OCI-LY1 (cell line): Measurements from ENCODE around the gene PSMD1.

Source experiments
- H2AFZ ChIP-seq: fragments of 200-600 bp; sonication (generic), shearing (Covaris generic); 2 replicates; pipeline ENCODE4 v1.6.0; 2014; ENCODE audit warnings: antibody characterized with exemption, mild to moderate bottlenecking, low read length
- H3F3A ChIP-seq: fragments of 200-600 bp; sonication (generic), shearing (Covaris generic); 2 replicates; pipeline ENCODE4 v1.6.0; 2014; ENCODE audit warnings: mild to moderate bottlenecking, antibody characterized with exemption, low read length, moderate library complexity; ENCODE audit not compliant: insufficient read depth
- H3K27ac ChIP-seq: fragments of 200-600 bp; sonication (generic); 2 replicates; pipeline ENCODE4 v1.5.1; 2014; ENCODE audit warnings: low read length, mixed run types, mild to moderate bottlenecking, low read depth; ENCODE audit not compliant: poor library complexity, severe bottlenecking
- H3K27me3 ChIP-seq: fragments of 200-600 bp; sonication (generic); 2 replicates; pipeline ENCODE4 v1.6.0; 2014; ENCODE audit warnings: antibody characterized with exemption, mild to moderate bottlenecking, low read length, moderate library complexity; ENCODE audit not compliant: insufficient read depth
- H3K36me3 ChIP-seq: fragments of 200-600 bp; sonication (generic); 2 replicates; pipeline ENCODE4 v1.6.1; 2014; ENCODE audit warnings: mild to moderate bottlenecking, antibody characterized with exemption, low read length, moderate library complexity, mixed read lengths; ENCODE audit not compliant: insufficient read depth
- H3K4me1 ChIP-seq: fragments of 200-600 bp; sonication (generic); 2 replicates; pipeline ENCODE4 v1.5.1; 2014; ENCODE audit warnings: mild to moderate bottlenecking, low read length, moderate library complexity; ENCODE audit not compliant: insufficient read depth, severe bottlenecking
- H3K4me2 ChIP-seq: fragments of 200-600 bp; sonication (generic), shearing (Covaris generic); 2 replicates; pipeline ENCODE4 v1.6.1; 2014; ENCODE audit warnings: low read length
- H3K4me3 ChIP-seq: fragments of 200-600 bp; sonication (generic); 2 replicates; pipeline ENCODE4 v1.5.1; 2014; ENCODE audit warnings: low read length, low read depth, mild to moderate bottlenecking, mixed read lengths; ENCODE audit not compliant: poor library complexity, severe bottlenecking
- H3K79me2 ChIP-seq: fragments of 200-600 bp; shearing (Covaris generic); 2 replicates; pipeline ENCODE4 v1.6.1; 2016; ENCODE audit warnings: mixed run types, low read length, mixed read lengths; ENCODE audit not compliant: insufficient read depth
- H3K9ac ChIP-seq: fragments of 200-600 bp; sonication (generic), shearing (Covaris generic); 2 replicates; pipeline ENCODE4 v1.6.1; 2014; ENCODE audit warnings: mild to moderate bottlenecking, low read length, mixed read lengths
- H3K9me2 ChIP-seq: fragments of 200-600 bp; sonication (generic), shearing (Covaris generic); 2 replicates; pipeline ENCODE4 v1.6.1; 2014; ENCODE audit warnings: low read depth, mild to moderate bottlenecking, low read length, mixed read lengths
- H3K9me3 ChIP-seq: fragments of 200-600 bp; shearing (Covaris generic); 2 replicates; pipeline ENCODE4 v1.6.1; 2014; ENCODE audit warnings: low read length, mixed read lengths
- H4K20me1 ChIP-seq: fragments of 200-600 bp; sonication (generic), shearing (Covaris generic); 2 replicates; pipeline ENCODE4 v1.6.0; 2016; ENCODE audit warnings: mild to moderate bottlenecking, low read length; ENCODE audit not compliant: insufficient read depth
- EZH2 ChIP-seq: fragments of 200-600 bp; sonication (generic), shearing (Covaris generic); IDR thresholded peaks from 2 replicates; pipeline ENCODE4 v1.8.0; 2017; ENCODE audit warnings: borderline replicate concordance, mixed run types, mild to moderate bottlenecking, antibody characterized with exemption, low read length, moderate library complexity, mixed read lengths
- TF ChIP-seq, protein P1 (sequence below): fragments of 200-600 bp; sonication (generic), shearing (Covaris generic); IDR thresholded peaks from 2 replicates; pipeline ENCODE4 v1.5.1; 2017; ENCODE audit warnings: mild to moderate bottlenecking, antibody characterized with exemption, low read length, moderate library complexity, mixed read lengths

The PSMD1 gene

DNA sequence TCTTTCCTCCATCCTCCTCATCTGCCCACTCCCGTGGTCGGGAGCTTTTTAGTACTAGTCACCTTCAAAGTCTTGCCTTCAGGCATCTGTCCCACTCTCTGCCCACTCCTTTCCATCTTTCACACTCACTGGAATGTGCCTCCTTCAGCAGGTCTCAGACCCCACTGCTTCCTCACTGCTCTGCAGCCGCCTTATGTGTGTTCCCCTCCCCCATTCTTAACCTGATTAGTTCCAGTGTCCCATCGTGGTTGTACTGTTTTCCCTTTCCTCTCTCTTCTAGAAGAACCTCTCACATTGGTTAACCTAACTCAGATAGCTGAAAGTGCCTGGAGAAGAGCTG lies 144.8 kb downstream of the PSMD1 start:
- Histone ChIP-seq H3K79me2 (no peaks in the 10 kb centered on the region), H3K36me3 (no peaks in the 10 kb centered on the region; the same call in 1 of the 2 replicates), H3K4me3 (no peak overlapping the region), H3K9me3 (peaks cover 2% of the 10 kb centered on the region; the same call in 1 of the 2 replicates), H3K9ac (no peak overlapping the region), H2AFZ (no peak overlapping the region), H3F3A (no peaks in the 10 kb centered on the region), H3K4me2 (no peak overlapping the region), H3K4me1 (peaks cover 13% of the 10 kb centered on the region), H3K27ac (no peak overlapping the region), H3K9me2 (no peaks in the 10 kb centered on the region), H4K20me1 (no peaks in the 10 kb centered on the region), H3K27me3 (peaks cover 3% of the 10 kb centered on the region; the same call in 1 of the 2 replicates)
- no peak for TF ChIP-seq EZH2
- TF ChIP-seq, protein P1, sequence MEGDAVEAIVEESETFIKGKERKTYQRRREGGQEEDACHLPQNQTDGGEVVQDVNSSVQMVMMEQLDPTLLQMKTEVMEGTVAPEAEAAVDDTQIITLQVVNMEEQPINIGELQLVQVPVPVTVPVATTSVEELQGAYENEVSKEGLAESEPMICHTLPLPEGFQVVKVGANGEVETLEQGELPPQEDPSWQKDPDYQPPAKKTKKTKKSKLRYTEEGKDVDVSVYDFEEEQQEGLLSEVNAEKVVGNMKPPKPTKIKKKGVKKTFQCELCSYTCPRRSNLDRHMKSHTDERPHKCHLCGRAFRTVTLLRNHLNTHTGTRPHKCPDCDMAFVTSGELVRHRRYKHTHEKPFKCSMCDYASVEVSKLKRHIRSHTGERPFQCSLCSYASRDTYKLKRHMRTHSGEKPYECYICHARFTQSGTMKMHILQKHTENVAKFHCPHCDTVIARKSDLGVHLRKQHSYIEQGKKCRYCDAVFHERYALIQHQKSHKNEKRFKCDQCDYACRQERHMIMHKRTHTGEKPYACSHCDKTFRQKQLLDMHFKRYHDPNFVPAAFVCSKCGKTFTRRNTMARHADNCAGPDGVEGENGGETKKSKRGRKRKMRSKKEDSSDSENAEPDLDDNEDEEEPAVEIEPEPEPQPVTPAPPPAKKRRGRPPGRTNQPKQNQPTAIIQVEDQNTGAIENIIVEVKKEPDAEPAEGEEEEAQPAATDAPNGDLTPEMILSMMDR: no peak

GRCh38 chr2:231203087-231203486 lies 146.4 kb downstream of the PSMD1 start:
- no peaks in the 10 kb centered on the region; the same call in 1 of the 2 replicates for H3K27me3 ChIP-seq
- H3K4me1 ChIP-seq: peaks cover 9% of the 10 kb centered on the region
- no peak overlapping the region for H3K27ac ChIP-seq
- H3K9me2 ChIP-seq: no peaks in the 10 kb centered on the region
- H3K4me2 ChIP-seq: no peak overlapping the region
- H3K9ac ChIP-seq: no peak overlapping the region
- no peak for TF ChIP-seq EZH2
- TF ChIP-seq, protein P1: no peak
- H3K79me2 ChIP-seq: no peaks in the 10 kb centered on the region
- H3K36me3 ChIP-seq: no peaks in the 10 kb centered on the region
- no peak overlapping the region for H2AFZ ChIP-seq
- H3F3A ChIP-seq: no peaks in the 10 kb centered on the region
- H3K9me3 ChIP-seq: no peaks in the 10 kb centered on the region
- no peak overlapping the region for H3K4me3 ChIP-seq
- no peaks in the 10 kb centered on the region for H4K20me1 ChIP-seq

GRCh38 chr2:231204146-231204545 lies 147.5 kb downstream of the PSMD1 start:
- H3K79me2 ChIP-seq: no peaks in the 10 kb centered on the region
- peaks cover 4% of the 10 kb centered on the region for H3K4me1 ChIP-seq
- no peak overlapping the region for H2AFZ ChIP-seq
- H3K36me3 ChIP-seq: no peaks in the 10 kb centered on the region
- H3K9me3 ChIP-seq: no peaks in the 10 kb centered on the region
- no peak overlapping the region for H3K9ac ChIP-seq
- no peak overlapping the region for H3K4me2 ChIP-seq
- no peaks in the 10 kb centered on the region; the same call in 1 of the 2 replicates for H3K27me3 ChIP-seq
- no peaks in the 10 kb centered on the region for H4K20me1 ChIP-seq
- TF ChIP-seq EZH2: no peak
- TF ChIP-seq, protein P1: no peak
- no peaks in the 10 kb centered on the region for H3K9me2 ChIP-seq
- no peak overlapping the region for H3K4me3 ChIP-seq
- H3K27ac ChIP-seq: no peak overlapping the region
- no peaks in the 10 kb centered on the region for H3F3A ChIP-seq
